Transverse colon (tissue), 4 donors: Measurements from ENCODE around the gene CLEC18A. TPM values are rescaled to one million over a fixed set of nuclear protein-coding genes. Genes with fewer than 3 reads are reported as not detected.

Source experiments
- DNase-seq: peaks from one replicate; pipeline ENCODE4 v3.0.0-alpha.2; 2019
- H3K27ac ChIP-seq, 4 donors: fragments of 200-600 bp; sonication (generic); 2 replicates each; pipeline ENCODE4 v1.5.1; 2016 to 2018; ENCODE audit warnings: inconsistent platforms in 4 of 4
- H3K27me3 ChIP-seq: fragments of 200-600 bp; sonication (generic); 2 replicates; pipeline ENCODE4 v1.5.1; 2017; ENCODE audit warnings: inconsistent platforms
- H3K36me3 ChIP-seq, 4 donors: fragments of 200-600 bp; sonication (generic); 2 replicates each; pipeline ENCODE4 v1.5.1; 2017 to 2019; ENCODE audit warnings: inconsistent platforms in 4 of 4
- H3K4me1 ChIP-seq, 4 donors: fragments of 200-600 bp; sonication (generic); 2 replicates each; pipeline ENCODE4 v1.5.1; 2017 to 2020; ENCODE audit warnings: inconsistent platforms in 4 of 4
- H3K4me3 ChIP-seq, 4 donors: fragments of 200-600 bp; sonication (generic); 1 replicate in 1 of 4; 2 replicates in 3 of 4; pipeline versions ENCODE4 v1.5.1 to v1.6.1; 2017 to 2019; ENCODE audit warnings: inconsistent platforms in 4 of 4
- H3K9me3 ChIP-seq, 2 donors: fragments of 200-600 bp; sonication (generic); 2 replicates each; pipeline ENCODE4 v1.5.1; 2017 to 2019; ENCODE audit warnings: inconsistent platforms in 2 of 2
- CTCF ChIP-seq, 5 experiments: fragments of 200-600 bp in 3 of 5; fragments of 450-650 bp in 2 of 5; sonication (generic) in 3 of 5; IDR thresholded peaks; 1 replicate in 2 of 5; 2 replicates in 3 of 5; pipeline ENCODE4 v1.5.1; 2016 to 2017; ENCODE audit warnings: antibody characterized with exemption in 5 of 5, inconsistent platforms in 3 of 5, mild to moderate bottlenecking in 2 of 5, moderate library complexity in 1 of 5
- EP300 ChIP-seq: sonication (generic); formaldehyde crosslinking; IDR thresholded peaks from one replicate; pipeline ENCODE4 v1.6.1; 2017; ENCODE audit warnings: antibody characterized with exemption, low read depth
- POLR2A ChIP-seq: fragments of 450-650 bp; IDR thresholded peaks from one replicate; pipeline ENCODE4 v1.6.1; 2016; ENCODE audit warnings: antibody characterized with exemption, mild to moderate bottlenecking, moderate library complexity
- POLR2AphosphoS5 ChIP-seq, 3 donors: sonication (generic); formaldehyde crosslinking; IDR thresholded peaks; one replicate each; pipeline ENCODE4 v1.6.1; 2016; ENCODE audit warnings: antibody characterized with exemption in 3 of 3
- WGBS, 2 donors: methylation state at CpG; one replicate each; pipeline ENCODE4 v1.1.5; 2018; ENCODE audit warnings: low coverage in 1 of 2; 5-methylcytosine and 5-hydroxymethylcytosine counted together
- in situ Hi-C, 4 donors: fragments of 200-750 bp; cut with MboI; loops; one replicate each; pipeline versions ENCODE4 v1.15.0 to v1.15.1; 2017; ENCODE audit warnings: low sequenced_read_pairs in 3 of 4, low pct_ligation_motif_present in 1 of 4, low pct_unique_long_range_greater_than_20kb in 1 of 4
- intact Hi-C: fragments of 100-400 bp; cut with DNase I; formaldehyde crosslinking; loops from one replicate; pipeline ENCODE4 v1.15.1; 2023; ENCODE audit warnings: low total_unique reads
- total RNA-seq, 4 donors: library from RNA; depleted of rRNA; stranded (reverse); fragments of >200 nt; gene quantifications; one replicate each; pipeline ENCODE4 v1.1.0, GENCODE V29; 2016

CLEC18A gene
- total RNA-seq, 4 donors from 2014 or later, result 0.40 to 7.8 (median 3.2) TPM

- 95% methylated on average over 4 to 9 of the region's 9 CpGs for WGBS, 2 donors
- intact Hi-C loops (no loop called here), in situ Hi-C loops (loop anchor here in 1 of 4 donors (10.0 kb wide), 1 partner anchor 127 kb away; no protein-coding TSS in a partner anchor)
- no peak overlapping the region for H3K27ac ChIP-seq
- no peak for DNase-seq
- no peaks in the 10 kb centered on the region for H3K27me3 ChIP-seq
- no peaks in the 10 kb centered on the region for H3K9me3 ChIP-seq
- no peak for TF ChIP-seq POLR2A
- TF ChIP-seq CTCF (IDR thresholded peaks at IDR 0.05), result no peak
- no peak for TF ChIP-seq POLR2AphosphoS5 (IDR thresholded peaks at IDR 0.05)
- TF ChIP-seq EP300, result no peak
- H3K4me1 ChIP-seq, result no peaks in the 10 kb centered on the region
- H3K36me3 ChIP-seq, result peaks cover 0 to 42% (median 16%) of the 10 kb centered on the region in 4 donors
- no peak overlapping the region for H3K4me3 ChIP-seq
Observed at GRCh38 chr16:69932228-69932627, 18.9 kb upstream of the CLEC18A start.

- in situ Hi-C loops, result loop anchor here in 1 of 4 donors (10.0 kb wide), 1 partner anchor 128 kb away; no protein-coding TSS in a partner anchor
- intact Hi-C loops, result no loop called here
- H3K27me3 ChIP-seq, result no peaks in the 10 kb centered on the region
- no peaks in the 10 kb centered on the region for H3K4me1 ChIP-seq
- DNase-seq, result no peak
- no peak overlapping the region for H3K4me3 ChIP-seq
- peaks cover 0 to 48% (median 19%) of the 10 kb centered on the region in 4 donors for H3K36me3 ChIP-seq
- 90% methylated on average over 27 of the region's 27 CpGs; no CpG with 5 or more reads in 1 of the 2 donors for WGBS, 2 donors
- no peaks in the 10 kb centered on the region for H3K9me3 ChIP-seq
- TF ChIP-seq CTCF (IDR thresholded peaks at IDR 0.05) (no peak), POLR2A (no peak), EP300 (no peak)
- H3K27ac ChIP-seq, result no peak overlapping the region
Observed at GRCh38 chr16:69932691-69933392, 18.3 kb upstream of the CLEC18A start.

- WGBS, 2 donors, result 89 to 100% methylated on average over 1 to 10 of the region's 10 CpGs
- H3K4me1 ChIP-seq, result no peaks in the 10 kb centered on the region
- no peaks in the 10 kb centered on the region for H3K27me3 ChIP-seq
- H3K9me3 ChIP-seq, result no peaks in the 10 kb centered on the region
- intact Hi-C loops (no loop called here), in situ Hi-C loops (loop anchor here in 1 of 4 donors (10.0 kb wide), 1 partner anchor 129 kb away; no protein-coding TSS in a partner anchor)
- H3K36me3 ChIP-seq, result peaks cover 0 to 59% (median 19%) of the 10 kb centered on the region in 4 donors
- TF ChIP-seq CTCF (IDR thresholded peaks at IDR 0.05) (no peak), POLR2A (no peak), POLR2AphosphoS5 (IDR thresholded peaks at IDR 0.05) (no peak), EP300 (no peak)
- H3K4me3 ChIP-seq, result no peak overlapping the region
- DNase-seq, result no peak
- H3K27ac ChIP-seq, result no peak overlapping the region
Observed at GRCh38 chr16:69934044-69934443, 17.1 kb upstream of the CLEC18A start.

GRCh38 chr16:69934751-69935150 lies 16.4 kb upstream of the CLEC18A start:
- Histone ChIP-seq H3K4me3 (no peak overlapping the region), H3K4me1 (no peaks in the 10 kb centered on the region), H3K27me3 (no peaks in the 10 kb centered on the region), H3K9me3 (no peaks in the 10 kb centered on the region), H3K36me3 (peaks cover 0 to 61% (median 19%) of the 10 kb centered on the region in 4 donors), H3K27ac (no peak overlapping the region)
- WGBS, 2 donors, result 80 to 98% methylated on average over 1 to 17 of the region's 17 CpGs
- TF ChIP-seq POLR2AphosphoS5 (IDR thresholded peaks at IDR 0.05) (no peak), CTCF (IDR thresholded peaks at IDR 0.05) (no peak), EP300 (no peak), POLR2A (no peak)
- intact Hi-C loops (no loop called here), in situ Hi-C loops (loop anchor here in 1 of 4 donors (10.0 kb wide), 1 partner anchor 130 kb away; no protein-coding TSS in a partner anchor)
- DNase-seq, result no peak
